GM12878 (cell line): ENCODE data around the gene MDK. TPM values are rescaled to one million over a fixed set of nuclear protein-coding genes. Genes with fewer than 3 reads are reported as not detected.

Experiments used
- ATAC-seq: fragments of 200-7000 bp; cut with Tn5 transposase; 3 replicates; pipeline ENCODE4 v1.9.1; 2020; ENCODE audit warnings: mild to moderate bottlenecking, moderate library complexity
- BruUV-seq: library from RNA; stranded (reverse); fragments of 400-500 nt; replicated peaks from 2 replicates; lab custom pipeline; 2021; lab: Mats Ljungman, UMichigan
- CTCF ChIA-PET: fragments of 300-600 bp; sonication (Branson Sonifier 250); formaldehyde crosslinking; extraction: SDS; loops from one replicate; lab custom pipeline; 2021; ENCODE audit warnings: inconsistent platforms; lab: Yijun Ruan, JAX
- POLR2A ChIA-PET: fragments of 350-600 bp; formaldehyde crosslinking; extraction: SDS; loops from one replicate; lab custom pipeline; 2021; ENCODE audit warnings: inconsistent platforms; lab: Charles Lee
- RAD21 ChIA-PET: fragments of 300-600 bp; sonication (Branson Sonifier 250); formaldehyde crosslinking; loops from one replicate; lab custom pipeline; 2023; ENCODE audit warnings: antibody characterized with exemption; ENCODE audit not compliant: unreplicated experiment; lab: Charles Lee
- SMC1A ChIA-PET: fragments of 300-600 bp; sonication (Branson Sonifier 250); formaldehyde crosslinking; loops from one replicate; lab custom pipeline; 2023; ENCODE audit not compliant: unreplicated experiment, uncharacterized antibody; lab: Charles Lee
- DNase-seq: peaks from one replicate; pipeline ENCODE4 v3.0.0-alpha.2; 2011; ENCODE audit warnings: low read depth, low spot score
- FAIRE-seq: peaks from 3 replicates; lab custom pipeline; 2011; peaks lifted over from hg19 to GRCh38; lab: Jason Lieb, UNC
- H2AFZ ChIP-seq: 2 replicates; pipeline ENCODE4 v1.6.0; 2011; ENCODE audit warnings: low read depth, low read length, control low read depth; ENCODE audit not compliant: control insufficient read depth
- H3K27ac ChIP-seq: 2 replicates; pipeline ENCODE4 v1.5.1; 2011; ENCODE audit warnings: control low read depth; ENCODE audit not compliant: control insufficient read depth, insufficient read depth
- H3K27me3 ChIP-seq, 2 experiments: replicated peaks in 1 of 2; 2 replicates each; pipeline versions ENCODE4 v1.6.0 to v1.6.1; 2011; ENCODE audit warnings: low read length in 1 of 2; ENCODE audit not compliant: control insufficient read depth in 2 of 2, insufficient read depth in 2 of 2
- H3K36me3 ChIP-seq, 2 experiments: 2 replicates each; pipeline ENCODE4 v1.5.1; 2011; ENCODE audit warnings: low read length in 1 of 2; ENCODE audit not compliant: control insufficient read depth in 2 of 2, insufficient read depth in 2 of 2
- H3K4me1 ChIP-seq: 2 replicates; pipeline ENCODE4 v1.6.1; 2011; ENCODE audit warnings: mild to moderate bottlenecking, low read length, moderate library complexity, mixed read lengths; ENCODE audit not compliant: control insufficient read depth, insufficient read depth
- H3K4me2 ChIP-seq: 2 replicates; pipeline ENCODE4 v1.6.0; 2011; ENCODE audit warnings: control low read depth; ENCODE audit not compliant: control insufficient read depth, insufficient read depth
- H3K4me3 ChIP-seq: fragments of 200-600 bp; sonication (generic); 2 replicates; pipeline ENCODE4 v1.5.1; 2016
- H3K79me2 ChIP-seq: 2 replicates; pipeline ENCODE4 v1.6.0; 2011; ENCODE audit warnings: low read length; ENCODE audit not compliant: control insufficient read depth, insufficient read depth
- H3K9ac ChIP-seq: 2 replicates; pipeline ENCODE4 v1.8.0; 2011; ENCODE audit warnings: low read length, control low read depth, mixed read lengths; ENCODE audit not compliant: control insufficient read depth, insufficient read depth
- H3K9me3 ChIP-seq: replicated peaks from 3 replicates; pipeline ENCODE4 v1.5.1; 2011; ENCODE audit warnings: mild to moderate bottlenecking, low read length; ENCODE audit not compliant: control insufficient read depth, insufficient read depth
- H4K20me1 ChIP-seq: 2 replicates; pipeline ENCODE4 v1.6.0; 2011; ENCODE audit not compliant: control insufficient read depth, insufficient read depth
- CBX5 ChIP-seq: sonication (generic); IDR thresholded peaks from 2 replicates; pipeline ENCODE4 v1.6.1; 2016; ENCODE audit warnings: low read depth, moderate library complexity, mild to moderate bottlenecking, inconsistent platforms
- E2F4 ChIP-seq: IDR thresholded peaks from 2 replicates; pipeline ENCODE4 v1.6.1; 2012; ENCODE audit warnings: low read depth, low read length, improper control_type of control experiment
- ETV6 ChIP-seq, 2 experiments: fragments of 450-650 bp in 1 of 2; IDR thresholded peaks in 1 of 2; conservative IDR thresholded peaks in 1 of 2; 2 replicates each; pipeline ENCODE4 v1.6.1; 2014; ENCODE audit warnings: antibody characterized with exemption in 1 of 2, borderline replicate concordance in 1 of 2, low read depth in 1 of 2, mild to moderate bottlenecking in 1 of 2, moderate library complexity in 1 of 2
- GATAD2B ChIP-seq: fragments of 450-650 bp; conservative IDR thresholded peaks from 2 replicates; pipeline ENCODE4 v1.6.1; 2017; ENCODE audit warnings: low read depth, mild to moderate bottlenecking, moderate library complexity
- IKZF2 ChIP-seq, 2 experiments: fragments of 450-650 bp; IDR thresholded peaks; 2 replicates each; pipeline ENCODE4 v1.6.1; 2017; ENCODE audit warnings: mild to moderate bottlenecking in 2 of 2, moderate library complexity in 2 of 2
- LARP7 ChIP-seq: fragments of 450-650 bp; IDR thresholded peaks from 2 replicates; pipeline ENCODE4 v1.6.1; 2017; ENCODE audit warnings: mild to moderate bottlenecking
- MTA2 ChIP-seq: fragments of 450-650 bp; IDR thresholded peaks from 2 replicates; pipeline ENCODE4 v1.6.1; 2016; ENCODE audit warnings: low read depth, mild to moderate bottlenecking, moderate library complexity
- NKRF ChIP-seq: fragments of 450-650 bp; conservative IDR thresholded peaks from 2 replicates; pipeline ENCODE4 v1.6.1; 2017; ENCODE audit warnings: mild to moderate bottlenecking, moderate library complexity
- PKNOX1 ChIP-seq: fragments of 450-650 bp; IDR thresholded peaks from 2 replicates; pipeline ENCODE4 v1.6.1; 2016; ENCODE audit warnings: mild to moderate bottlenecking
- RFX5 ChIP-seq: IDR thresholded peaks from 2 replicates; pipeline ENCODE4 v1.6.1; 2011; ENCODE audit warnings: low read depth, low read length, improper control_type of control experiment
- SIN3A ChIP-seq: IDR thresholded peaks from 2 replicates; pipeline ENCODE4 v1.6.1; 2012; ENCODE audit warnings: low read depth, low read length, improper control_type of control experiment
- TCF12 ChIP-seq: IDR thresholded peaks from 2 replicates; pipeline ENCODE4 v1.6.1; 2011; ENCODE audit warnings: low read depth, mild to moderate bottlenecking, low read length
- USF2 ChIP-seq: IDR thresholded peaks from 2 replicates; pipeline ENCODE4 v1.6.1; 2011; ENCODE audit warnings: low read depth, low read length, improper control_type of control experiment, borderline replicate concordance
- ZBED1 ChIP-seq: IDR thresholded peaks from 2 replicates; pipeline ENCODE4 v1.6.1; 2016; ENCODE audit warnings: borderline replicate concordance
- ZNF207 ChIP-seq: fragments of 450-650 bp; IDR thresholded peaks from 2 replicates; pipeline ENCODE4 v1.6.1; 2014; ENCODE audit warnings: antibody characterized with exemption, mild to moderate bottlenecking, borderline replicate concordance
- ZNF274 ChIP-seq: IDR thresholded peaks from one replicate; pipeline ENCODE4 v1.8.0; 2011; ENCODE audit not compliant: insufficient read length, insufficient read depth
- WGBS: methylation state at CpG from one replicate; pipeline ENCODE4 v1.1.6; 2016; ENCODE audit warnings: low lambda C conversion rate; ENCODE audit not compliant: insufficient replicate concordance, insufficient coverage; ENCODE audit errors: missing lambda C conversion rate; 5-methylcytosine and 5-hydroxymethylcytosine counted together
- in situ Hi-C: fragments of 300-500 bp; cut with MboI; formaldehyde crosslinking; loops from 9 replicates; pipeline ENCODE4 v1.14.3; 2018; ENCODE audit warnings: mixed read lengths
- intact Hi-C: fragments of 100-400 bp; cut with micrococcal nuclease; formaldehyde crosslinking; loops from one replicate; pipeline ENCODE4 v1.14.2; 2022; ENCODE audit not compliant: unreplicated experiment
- polyA plus RNA-seq, 11 experiments: library from polyadenylated mRNA; depleted of rRNA in 4 of 11; unstranded in 6 of 11; stranded (reverse) in 5 of 11; fragments of >200 nt; fragmentation: Nextera tagmentation in 4 of 11; fragmentation: Illumina TruSeq in 1 of 11; extraction: Ambion mirVana in 4 of 11; extraction: Trizol in 1 of 11; gene quantifications; 1 replicate in 1 of 11; 2 replicates in 10 of 11; pipeline versions ENCODE4 v1.2.1 to v1.2.3, GENCODE V29; 2011 to 2016; ENCODE audit warnings: inconsistent platforms in 2 of 11, missing spikeins in 2 of 11, low read depth in 1 of 11
- total RNA-seq, 4 experiments: library from RNA; depleted of rRNA in 3 of 4; stranded (reverse); fragments of >200 nt in 3 of 4; fragmentation: Illumina TruSeq in 1 of 4; extraction: Trizol in 1 of 4; gene quantifications; 2 replicates each; pipeline versions ENCODE4 v1.2.1 to v1.2.3, GENCODE V29; 2013 to 2021

MDK gene
- total and polyA plus RNA-seq, 10 of the 15 experiments (the other 5 are each of a cell fraction or from before 2014, with no cell fraction given) = 0.77 to 17.8 (median 9.9) TPM

GRCh38 chr11:46348566-46349401 is 32.7 kb upstream of the MDK start:
- FAIRE-seq = no peak

More at GRCh38 chr11:46348566-46349401, 32.7 kb upstream of the MDK start:
- intact Hi-C loops (loop anchor here (10.0 kb wide), 1 partner anchor 224 kb away; the partner anchor contains the start of gene PHF21A), in situ Hi-C loops (no loop called here)
- ATAC-seq = peak; percentile 38
- H3K9ac ChIP-seq = peak overlapping the region; percentile 83
- H3K36me3 ChIP-seq = peaks cover 0 to 3% of the 10 kb centered on the region in 2 experiments; a peak in 3 of 4 replicates
- no peaks in the 10 kb centered on the region for H3K27me3 ChIP-seq
- peaks cover 56% of the 10 kb centered on the region for H3K79me2 ChIP-seq
- H4K20me1 ChIP-seq = no peaks in the 10 kb centered on the region
- TF ChIP-seq CBX5 = no peak
- no peak for TF ChIP-seq USF2
- TF ChIP-seq GATAD2B = no peak
- TF ChIP-seq RFX5 = no peak
- no peak for TF ChIP-seq NKRF
- TF ChIP-seq SIN3A = no peak
- no peak for TF ChIP-seq ETV6 (conservative IDR thresholded peaks at IDR 0.05 in 1 of 2, IDR thresholded peaks at IDR 0.05 in 1 of 2; ENCODE audit: borderline replicate concordance in 1 of 2, low read depth in 1 of 2)
- TF ChIP-seq MTA2 = no peak
- no peak for TF ChIP-seq IKZF2 (IDR thresholded peaks at IDR 0.05)
- TF ChIP-seq ZNF274 = no peak
- TF ChIP-seq ZNF207 = no peak
- TF ChIP-seq E2F4 = no peak
- TF ChIP-seq LARP7 = no peak
- TF ChIP-seq TCF12 = no peak
- no peak for TF ChIP-seq ZBED1
- TF ChIP-seq PKNOX1 = no peak
- no peak overlapping the region for H2AFZ ChIP-seq
- RAD21 ChIA-PET = interaction anchor here (0.8 to 3.4 kb wide), 10 partner anchors 10 to 212 kb away, joined by 3 to 38 read pairs (median 4); no protein-coding TSS in a partner anchor
- DNase-seq = no peak
- WGBS = 35% methylated on average over 18 of the region's 18 CpGs
- peak overlapping the region; percentile 98 for H3K4me2 ChIP-seq
- H3K4me1 ChIP-seq = peaks cover 45% of the 10 kb centered on the region
- no TSS peak for BruUV-seq
- CTCF ChIA-PET = interaction anchor here (0.8 to 19.9 kb wide), 12 partner anchors 8 to 189 kb away, joined by 3 to 423 read pairs (median 6); no protein-coding TSS in a partner anchor
- SMC1A ChIA-PET = interaction anchor here (0.5 to 5.3 kb wide), 8 partner anchors 12 to 134 kb away, joined by 3 to 70 read pairs (median 5); no protein-coding TSS in a partner anchor
- POLR2A ChIA-PET = interaction anchor here (0.5 to 3.0 kb wide), 7 partner anchors 9 to 244 kb away, joined by 3 to 32 read pairs (median 4); no protein-coding TSS in a partner anchor
- H3K4me3 ChIP-seq = peak overlapping the region; percentile 88
- H3K27ac ChIP-seq = peak overlapping the region; percentile 71
- no peaks in the 10 kb centered on the region for H3K9me3 ChIP-seq
